ENCODE data around the gene FAM234B. TPM values are rescaled to one million over a fixed set of nuclear protein-coding genes. Genes with fewer than 3 reads are reported as not detected.
A peak's percentile ranks its signal among the peaks of the same experiment; 100 is the strongest.

FAM234B gene
- total and polyA plus RNA-seq, 7 experiments from 2014 or later, result 2.6 to 5.8 (median 4.3) TPM

DNA sequence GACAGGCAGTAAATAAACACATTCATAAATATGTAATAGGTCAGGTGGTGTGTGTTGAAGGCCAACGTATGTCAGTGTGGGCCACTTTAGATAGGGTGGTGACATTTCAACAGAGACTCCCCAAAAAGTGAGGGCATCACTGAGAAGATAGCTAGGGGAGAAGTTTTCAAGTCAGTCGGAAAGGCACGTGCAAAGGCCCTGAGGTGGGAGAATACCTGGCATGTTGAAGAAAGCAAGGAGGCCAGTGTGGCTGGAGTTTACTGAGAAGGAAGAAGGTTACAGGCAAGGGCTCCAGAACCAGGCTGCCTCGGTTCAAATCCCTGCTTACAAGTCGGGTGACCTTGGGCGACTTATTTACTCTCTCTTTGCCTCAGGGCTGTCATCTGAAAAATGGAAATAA lies 33.1 kb upstream of the FAM234B start:
- H3K4me3 Mint-ChIP-seq, result no peak overlapping the region
- Histone ChIP-seq H3K27me3 (ENCODE audit: control insufficient read depth in 2 of 2, insufficient read depth in 2 of 2, low read length in 2 of 2) (no peaks in the 10 kb centered on the region), H3K36me3 (ENCODE audit: control insufficient read depth in 2 of 3, insufficient read depth in 3 of 3, low read length in 3 of 3) (no peaks in the 10 kb centered on the region), H3K27ac (ENCODE audit: low read depth, low read length) (no peak overlapping the region), H3K4me1 (ENCODE audit: control insufficient read depth in 2 of 2, insufficient read depth in 2 of 2, low read length in 2 of 2) (no peaks in the 10 kb centered on the region), H3K9me3 (ENCODE audit: control insufficient read depth in 2 of 3, low read length in 3 of 3) (no peaks in the 10 kb centered on the region), H3K4me3 (ENCODE audit: low read length) (no peak overlapping the region)
- H3K4me1 Mint-ChIP-seq, result no peaks in the 10 kb centered on the region
- peaks cover 6 to 39% (median 10%) of the 10 kb centered on the region in 5 donors for H3K27me3 Mint-ChIP-seq
- ChIA-PET CTCF (no interaction called here), POLR2A (no interaction called here)
- intact Hi-C loops (cut with micrococcal nuclease), result no loop called here
- no peak overlapping the region for H3K27ac Mint-ChIP-seq
- no peaks in the 10 kb centered on the region for H3K36me3 Mint-ChIP-seq
- peaks cover 0 to 2% (median 0%) of the 10 kb centered on the region in 11 donors for H3K9me3 Mint-ChIP-seq
- ATAC-seq (no peak), DNase-seq (no peak)

DNA sequence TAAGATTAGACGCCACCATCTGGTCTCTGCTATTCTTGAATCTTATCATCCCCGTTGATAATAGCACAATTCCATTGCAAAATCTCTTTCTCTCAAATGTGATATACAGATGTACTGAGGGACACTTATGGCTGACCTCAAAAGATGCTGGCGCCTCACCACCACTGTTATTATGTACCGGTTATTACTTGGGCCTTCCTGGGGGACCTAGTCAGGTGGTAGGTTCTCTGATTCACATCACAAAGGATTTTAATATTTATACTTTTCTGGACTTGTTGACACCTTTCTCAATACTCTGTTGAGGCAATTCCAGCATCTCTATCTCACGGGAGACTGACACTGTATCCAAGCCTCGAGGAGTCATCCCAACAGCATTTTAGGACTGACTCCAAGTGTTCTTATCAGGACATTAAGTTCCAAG lies 21.3 kb upstream of the FAM234B start:
- Mint-ChIP-seq H3K4me3 (no peak overlapping the region), H3K27ac (no peak overlapping the region), H3K9me3 (no peaks in the 10 kb centered on the region), H3K4me1 (no peaks in the 10 kb centered on the region), H3K36me3 (no peaks in the 10 kb centered on the region), H3K27me3 (peaks cover 3 to 36% (median 8%) of the 10 kb centered on the region in 5 donors)
- ChIA-PET POLR2A (no interaction called here), CTCF (no interaction called here)
- DNase-seq (no peak), ATAC-seq (no peak)
- Histone ChIP-seq H3K4me1 (ENCODE audit: control insufficient read depth in 2 of 2, insufficient read depth in 2 of 2, low read length in 2 of 2) (no peaks in the 10 kb centered on the region), H3K27me3 (ENCODE audit: control insufficient read depth in 2 of 2, insufficient read depth in 2 of 2, low read length in 2 of 2) (no peaks in the 10 kb centered on the region), H3K4me3 (ENCODE audit: low read length) (no peak overlapping the region), H3K27ac (ENCODE audit: low read depth, low read length) (no peak overlapping the region), H3K36me3 (ENCODE audit: control insufficient read depth in 2 of 3, insufficient read depth in 3 of 3, low read length in 3 of 3) (no peaks in the 10 kb centered on the region), H3K9me3 (ENCODE audit: control insufficient read depth in 2 of 3, low read length in 3 of 3) (no peaks in the 10 kb centered on the region)
- intact Hi-C loops (cut with micrococcal nuclease), result no loop called here

DNA sequence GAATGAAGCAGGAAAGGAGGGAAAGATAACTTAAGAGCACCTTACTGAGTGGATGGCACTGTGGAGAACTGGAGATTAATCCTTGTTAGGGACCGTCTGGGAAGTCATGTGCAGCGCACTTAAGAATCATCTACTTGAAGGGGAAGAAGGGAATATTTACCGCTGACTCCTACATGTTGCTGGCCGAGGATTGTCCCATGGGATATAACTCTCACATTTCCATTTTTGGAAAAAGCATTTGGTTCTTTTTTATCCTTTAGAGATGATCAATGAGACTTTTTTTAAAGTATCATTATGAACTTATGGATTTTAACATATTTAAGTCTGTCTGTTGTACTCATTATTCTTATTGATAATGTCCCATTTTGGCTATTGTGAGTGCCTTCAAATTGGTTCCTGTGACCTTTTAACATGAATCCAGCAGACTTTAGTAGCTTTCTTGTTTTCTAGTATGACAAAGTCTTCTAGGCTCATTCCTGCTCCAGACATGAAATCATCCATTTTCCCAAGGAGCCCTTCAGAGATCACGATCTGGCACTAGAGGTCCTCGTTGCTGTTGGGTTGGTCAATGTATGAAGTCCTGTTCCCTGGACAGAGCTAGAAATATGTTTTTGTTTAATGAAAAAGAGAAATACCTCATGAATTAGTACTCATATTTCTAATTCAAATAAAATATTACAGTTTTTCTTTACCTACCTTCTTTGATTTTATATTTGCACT lies 20.2 kb upstream of the FAM234B start:
- H3K4me3 Mint-ChIP-seq, result no peak overlapping the region
- Histone ChIP-seq H3K36me3 (ENCODE audit: control insufficient read depth in 2 of 3, insufficient read depth in 3 of 3, low read length in 3 of 3) (no peaks in the 10 kb centered on the region), H3K27me3 (ENCODE audit: control insufficient read depth in 2 of 2, insufficient read depth in 2 of 2, low read length in 2 of 2) (no peaks in the 10 kb centered on the region), H3K27ac (ENCODE audit: low read depth, low read length) (no peak overlapping the region), H3K4me3 (ENCODE audit: low read length) (no peak overlapping the region), H3K4me1 (ENCODE audit: control insufficient read depth in 2 of 2, insufficient read depth in 2 of 2, low read length in 2 of 2) (no peaks in the 10 kb centered on the region), H3K9me3 (ENCODE audit: control insufficient read depth in 2 of 3, low read length in 3 of 3) (no peaks in the 10 kb centered on the region)
- no peaks in the 10 kb centered on the region for H3K36me3 Mint-ChIP-seq
- H3K4me1 Mint-ChIP-seq, result no peaks in the 10 kb centered on the region
- ChIA-PET CTCF (no interaction called here), POLR2A (no interaction called here)
- DNase-seq, result no peak
- ATAC-seq, result peak; percentile 36
- no peaks in the 10 kb centered on the region for H3K9me3 Mint-ChIP-seq
- H3K27me3 Mint-ChIP-seq, result peaks cover 3 to 30% (median 7%) of the 10 kb centered on the region in 5 donors
- H3K27ac Mint-ChIP-seq, result no peak overlapping the region
- intact Hi-C loops (cut with micrococcal nuclease), result no loop called here

DNA sequence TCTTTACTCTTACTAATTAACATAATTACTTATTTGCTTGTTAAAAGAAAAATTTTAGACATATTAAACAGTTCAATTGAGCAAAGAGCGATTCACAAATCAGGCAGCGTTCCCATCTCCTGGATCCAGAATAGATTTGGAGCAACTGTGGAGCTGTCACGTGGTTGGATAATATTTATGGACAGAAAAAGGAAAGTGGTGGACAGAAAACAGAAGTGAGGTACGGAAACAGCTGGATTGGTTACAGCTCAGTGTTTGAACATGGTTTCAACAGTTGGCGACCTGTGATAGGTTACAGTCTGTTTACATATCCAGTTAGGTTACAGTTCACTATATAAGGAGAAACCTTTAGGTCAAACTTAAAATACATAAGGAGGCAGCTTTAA lies 19.7 kb upstream of the FAM234B start:
- ChIA-PET CTCF (no interaction called here), POLR2A (no interaction called here)
- H3K36me3 ChIP-seq (ENCODE audit: control insufficient read depth in 2 of 3, insufficient read depth in 3 of 3, low read length in 3 of 3), result no peaks in the 10 kb centered on the region
- Mint-ChIP-seq H3K9me3 (no peaks in the 10 kb centered on the region), H3K27me3 (peaks cover 3 to 35% (median 7%) of the 10 kb centered on the region in 5 donors), H3K4me1 (no peaks in the 10 kb centered on the region), H3K4me3 (no peak overlapping the region), H3K36me3 (no peaks in the 10 kb centered on the region), H3K27ac (no peak overlapping the region)
- H3K9me3 ChIP-seq (ENCODE audit: control insufficient read depth in 2 of 3, low read length in 3 of 3), result no peaks in the 10 kb centered on the region
- H3K27ac ChIP-seq (ENCODE audit: low read depth, low read length), result no peak overlapping the region
- H3K4me1 ChIP-seq (ENCODE audit: control insufficient read depth in 2 of 2, insufficient read depth in 2 of 2, low read length in 2 of 2), result no peaks in the 10 kb centered on the region
- DNase-seq (no peak), ATAC-seq (no peak)
- intact Hi-C loops (cut with micrococcal nuclease), result no loop called here
- no peak overlapping the region for H3K4me3 ChIP-seq (ENCODE audit: low read length)
- no peaks in the 10 kb centered on the region for H3K27me3 ChIP-seq (ENCODE audit: control insufficient read depth in 2 of 2, insufficient read depth in 2 of 2, low read length in 2 of 2)

DNA sequence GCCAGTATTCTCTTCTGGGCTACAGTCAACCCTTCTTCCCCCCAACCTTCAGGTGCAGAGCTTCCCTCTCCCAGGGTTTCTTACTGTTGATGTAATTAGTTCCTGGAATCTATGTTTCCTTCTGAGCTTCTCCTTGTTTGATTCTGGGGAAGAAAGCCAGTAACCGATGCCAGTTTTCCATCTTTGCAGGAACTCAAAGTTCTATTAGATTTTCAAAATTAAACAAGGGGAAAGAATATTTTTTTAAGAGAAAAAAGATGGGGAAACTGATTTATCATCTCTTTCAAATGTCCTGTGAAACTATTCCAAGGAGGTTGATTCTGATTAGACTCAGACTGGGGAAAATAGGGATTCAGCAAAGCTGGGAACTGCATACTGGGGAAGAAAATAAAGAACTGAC lies 17.9 kb upstream of the FAM234B start:
- Histone ChIP-seq H3K27ac (ENCODE audit: low read depth, low read length) (no peak overlapping the region), H3K4me1 (ENCODE audit: control insufficient read depth in 2 of 2, insufficient read depth in 2 of 2, low read length in 2 of 2) (no peaks in the 10 kb centered on the region), H3K36me3 (ENCODE audit: control insufficient read depth in 2 of 3, insufficient read depth in 3 of 3, low read length in 3 of 3) (no peaks in the 10 kb centered on the region), H3K9me3 (ENCODE audit: control insufficient read depth in 2 of 3, low read length in 3 of 3) (no peaks in the 10 kb centered on the region), H3K27me3 (ENCODE audit: control insufficient read depth in 2 of 2, insufficient read depth in 2 of 2, low read length in 2 of 2) (no peaks in the 10 kb centered on the region), H3K4me3 (ENCODE audit: low read length) (no peak overlapping the region)
- H3K9me3 Mint-ChIP-seq, result no peaks in the 10 kb centered on the region
- POLR2A ChIA-PET, result no interaction called here
- H3K36me3 Mint-ChIP-seq, result no peaks in the 10 kb centered on the region
- H3K4me1 Mint-ChIP-seq, result no peaks in the 10 kb centered on the region
- intact Hi-C loops (cut with micrococcal nuclease), result no loop called here
- H3K4me3 Mint-ChIP-seq, result no peak overlapping the region
- DNase-seq, result no peak
- CTCF ChIA-PET, result no interaction called here
- no peak for ATAC-seq
- no peak overlapping the region for H3K27ac Mint-ChIP-seq
- peaks cover 4 to 34% (median 7%) of the 10 kb centered on the region in 5 donors for H3K27me3 Mint-ChIP-seq

DNA sequence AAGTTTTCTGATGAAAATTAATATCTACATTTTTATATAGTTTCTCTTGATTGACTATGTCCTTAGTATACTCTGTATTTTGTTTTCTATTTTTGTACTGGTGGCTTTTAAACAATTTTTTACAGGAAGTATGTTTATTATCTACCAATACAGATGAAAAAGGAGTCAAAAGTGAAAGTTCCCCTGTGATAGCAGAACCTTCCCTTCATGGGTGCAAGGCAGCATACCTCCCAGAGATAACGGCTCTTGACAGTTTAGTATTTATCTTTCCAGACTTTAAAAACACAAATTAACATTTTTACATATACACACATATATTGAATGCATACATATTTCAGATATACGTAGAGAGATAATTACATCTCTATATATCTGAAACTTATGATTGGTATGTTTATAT lies 17.1 kb upstream of the FAM234B start:
- no peaks in the 10 kb centered on the region for H3K4me1 Mint-ChIP-seq
- no peak overlapping the region for H3K4me3 ChIP-seq (ENCODE audit: low read length)
- ChIA-PET CTCF (no interaction called here), POLR2A (no interaction called here)
- H3K4me3 Mint-ChIP-seq, result no peak overlapping the region
- no peaks in the 10 kb centered on the region for H3K9me3 Mint-ChIP-seq
- no peaks in the 10 kb centered on the region for H3K27me3 ChIP-seq (ENCODE audit: control insufficient read depth in 2 of 2, insufficient read depth in 2 of 2, low read length in 2 of 2)
- H3K36me3 Mint-ChIP-seq, result no peaks in the 10 kb centered on the region
- intact Hi-C loops (cut with micrococcal nuclease), result no loop called here
- ATAC-seq (no peak), DNase-seq (no peak)
- no peak overlapping the region for H3K27ac ChIP-seq (ENCODE audit: low read depth, low read length)
- no peak overlapping the region for H3K27ac Mint-ChIP-seq
- no peaks in the 10 kb centered on the region for H3K4me1 ChIP-seq (ENCODE audit: control insufficient read depth in 2 of 2, insufficient read depth in 2 of 2, low read length in 2 of 2)
- H3K9me3 ChIP-seq (ENCODE audit: control insufficient read depth in 2 of 3, low read length in 3 of 3), result no peaks in the 10 kb centered on the region
- H3K27me3 Mint-ChIP-seq, result peaks cover 4 to 34% (median 7%) of the 10 kb centered on the region in 5 donors
- H3K36me3 ChIP-seq (ENCODE audit: control insufficient read depth in 2 of 3, insufficient read depth in 3 of 3, low read length in 3 of 3), result no peaks in the 10 kb centered on the region

DNA sequence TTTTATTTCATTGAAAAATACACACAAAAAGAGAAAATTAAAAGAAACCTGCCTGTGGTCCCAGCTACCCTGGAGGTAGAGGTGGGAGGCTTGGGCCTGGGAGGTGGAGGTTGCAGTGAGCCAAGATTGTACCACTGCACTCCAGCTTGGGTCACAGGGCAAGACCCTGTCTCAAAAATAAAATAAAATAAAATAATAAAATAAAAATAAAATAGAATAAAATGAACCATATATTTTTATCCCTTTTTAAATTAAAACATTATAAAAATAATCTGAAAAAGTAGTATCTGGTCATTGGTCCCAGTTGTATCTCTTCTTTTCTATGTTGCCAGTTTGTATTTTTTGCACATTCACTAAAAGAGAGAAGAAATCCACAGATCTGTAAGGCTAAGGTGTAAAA lies 16.7 kb upstream of the FAM234B start:
- H3K4me1 Mint-ChIP-seq, result no peaks in the 10 kb centered on the region
- ChIA-PET CTCF (no interaction called here), POLR2A (no interaction called here)
- ATAC-seq, result no peak
- H3K36me3 Mint-ChIP-seq, result no peaks in the 10 kb centered on the region
- Histone ChIP-seq H3K4me3 (ENCODE audit: low read length) (no peak overlapping the region), H3K36me3 (ENCODE audit: control insufficient read depth in 2 of 3, insufficient read depth in 3 of 3, low read length in 3 of 3) (no peaks in the 10 kb centered on the region), H3K9me3 (ENCODE audit: control insufficient read depth in 2 of 3, low read length in 3 of 3) (no peaks in the 10 kb centered on the region), H3K4me1 (ENCODE audit: control insufficient read depth in 2 of 2, insufficient read depth in 2 of 2, low read length in 2 of 2) (no peaks in the 10 kb centered on the region), H3K27ac (ENCODE audit: low read depth, low read length) (no peak overlapping the region), H3K27me3 (ENCODE audit: control insufficient read depth in 2 of 2, insufficient read depth in 2 of 2, low read length in 2 of 2) (no peaks in the 10 kb centered on the region)
- no peaks in the 10 kb centered on the region for H3K9me3 Mint-ChIP-seq
- H3K4me3 Mint-ChIP-seq, result no peak overlapping the region
- no peak overlapping the region for H3K27ac Mint-ChIP-seq
- H3K27me3 Mint-ChIP-seq, result peaks cover 4 to 34% (median 7%) of the 10 kb centered on the region in 5 donors
- intact Hi-C loops (cut with micrococcal nuclease), result no loop called here
- no peak for DNase-seq
